PC-3 (cell line): ENCODE results near the gene RAI14.

Experiments
- CTCF ChIP-seq: fragments of 300-600 bp; sonication (generic); conservative IDR thresholded peaks from 2 replicates; pipeline ENCODE4 v1.5.1; 2017; ENCODE audit warnings: antibody characterized with exemption, low read depth, mild to moderate bottlenecking, low read length
- EZH2 ChIP-seq: fragments of 300-600 bp; sonication (generic); IDR thresholded peaks from one replicate; pipeline ENCODE4 v1.6.1; 2017; ENCODE audit warnings: antibody characterized with exemption, mild to moderate bottlenecking, low read length; ENCODE audit not compliant: unreplicated experiment
- EZH2phosphoT487 ChIP-seq: fragments of 300-600 bp; sonication (generic); IDR thresholded peaks from 2 replicates; pipeline ENCODE4 v1.6.1; 2018; ENCODE audit warnings: mild to moderate bottlenecking, antibody characterized with exemption, low read length, borderline replicate concordance

DNA sequence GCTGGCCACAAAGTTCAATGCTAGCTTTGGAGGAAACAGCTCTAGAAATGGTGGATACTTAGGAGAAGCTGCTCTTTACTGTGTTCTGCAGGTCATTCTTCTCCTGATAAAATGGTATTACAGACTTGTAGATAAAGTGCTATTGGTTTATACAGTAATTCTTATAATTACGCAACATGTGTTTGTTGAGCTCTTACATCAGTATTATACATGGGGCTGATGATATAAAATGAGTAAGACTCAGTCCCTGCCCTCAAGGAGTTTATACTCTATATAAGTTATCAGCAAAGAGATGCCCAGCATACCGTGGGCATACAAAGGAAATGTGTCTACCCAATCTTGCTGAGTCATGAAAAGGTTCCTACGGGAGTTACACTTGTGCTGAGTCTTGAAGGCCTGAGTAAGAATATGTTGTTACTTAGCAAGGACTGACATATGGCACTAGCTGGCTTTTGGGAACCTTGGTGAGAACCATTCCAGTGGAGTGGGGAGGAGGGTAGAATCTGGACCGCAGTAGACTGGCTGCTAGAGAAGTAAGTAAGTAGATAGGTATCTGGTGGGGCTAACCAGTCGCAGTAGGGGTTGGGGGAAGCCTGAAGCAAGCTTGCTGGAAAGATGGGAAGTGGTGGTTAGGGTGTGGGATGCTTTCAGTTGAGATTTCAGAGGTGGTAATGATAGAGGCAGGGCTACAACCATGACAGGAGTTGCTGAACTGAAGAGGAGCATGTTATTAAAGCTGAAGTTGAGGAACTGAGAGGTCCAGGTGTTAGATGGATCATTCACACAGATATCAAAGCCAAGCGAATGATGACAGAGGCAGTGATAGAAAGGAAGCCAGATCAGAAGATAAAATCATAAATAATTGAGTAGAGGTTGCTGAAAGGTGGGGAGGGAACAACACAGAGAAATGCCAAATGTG is 171.7 kb downstream of the RAI14 start:
- TF ChIP-seq CTCF (no peak), EZH2 (no peak), EZH2phosphoT487 (no peak)
